ENCODE measurements around the gene GJA1.

The GJA1 gene

DNA sequence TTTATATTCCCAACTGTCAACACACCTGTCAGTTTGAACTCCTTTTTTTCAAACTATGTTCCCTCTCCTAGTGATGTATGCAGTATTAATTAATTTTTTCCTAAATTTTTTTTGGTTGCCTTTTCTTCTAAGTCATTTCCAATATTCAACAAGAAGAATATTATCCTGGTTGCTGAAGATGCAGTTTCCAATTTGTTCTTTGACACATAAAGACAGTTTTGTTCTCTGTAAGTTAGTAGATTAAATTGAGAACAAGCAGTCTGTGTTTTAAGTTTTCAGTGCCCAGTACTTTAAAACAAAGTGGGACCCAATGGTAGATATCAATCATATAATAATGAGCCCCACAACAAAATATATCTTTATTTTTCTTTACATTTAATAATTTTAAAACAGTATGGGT, 47.3 kb downstream of the GJA1 start:
- DNase-seq (ENCODE audit: low read depth): no peak

DNA sequence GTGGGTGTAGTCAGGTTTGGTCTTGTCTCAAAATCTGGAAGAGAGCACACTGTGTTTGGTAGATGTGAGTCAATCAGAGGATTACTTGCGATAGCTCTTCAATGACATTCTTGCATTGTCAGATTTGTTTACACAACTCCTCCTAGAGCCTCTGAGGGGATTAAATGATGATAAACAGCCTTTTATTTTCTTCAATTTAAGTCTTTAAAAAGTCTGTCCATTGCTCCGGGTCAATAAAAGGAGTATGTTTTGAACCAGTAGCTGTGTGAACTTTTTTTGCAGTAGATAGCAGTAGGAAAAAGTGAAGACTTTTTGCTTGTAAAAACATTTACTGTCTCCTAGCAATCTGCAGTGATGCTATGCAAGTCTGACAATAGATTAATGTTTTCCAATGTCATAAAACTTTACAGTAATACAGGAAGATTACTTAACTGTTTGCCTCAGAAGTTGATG, 49.9 kb downstream of the GJA1 start:
- no peak for DNase-seq (ENCODE audit: low read depth)

DNA sequence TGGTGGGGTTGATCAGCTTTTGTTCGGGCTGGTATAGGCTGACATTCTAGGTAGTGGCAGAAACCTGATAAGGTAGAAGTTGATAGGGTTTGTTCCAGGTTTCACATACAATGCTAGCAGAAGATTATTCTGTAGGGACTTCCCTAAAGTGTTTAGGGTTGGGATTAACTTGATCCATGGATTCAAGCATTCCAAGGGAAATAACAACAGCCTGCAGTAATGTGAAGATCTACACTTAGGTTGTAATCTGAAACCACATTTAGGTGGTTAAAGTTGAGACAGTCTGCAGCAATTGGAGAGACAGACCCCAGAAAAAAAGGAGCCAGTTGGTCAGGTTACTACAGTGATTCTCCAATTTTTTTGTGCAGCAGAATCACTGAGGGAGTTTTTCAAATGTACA, 56.1 kb downstream of the GJA1 start:
- no peak for DNase-seq (ENCODE audit: low read depth)

DNA sequence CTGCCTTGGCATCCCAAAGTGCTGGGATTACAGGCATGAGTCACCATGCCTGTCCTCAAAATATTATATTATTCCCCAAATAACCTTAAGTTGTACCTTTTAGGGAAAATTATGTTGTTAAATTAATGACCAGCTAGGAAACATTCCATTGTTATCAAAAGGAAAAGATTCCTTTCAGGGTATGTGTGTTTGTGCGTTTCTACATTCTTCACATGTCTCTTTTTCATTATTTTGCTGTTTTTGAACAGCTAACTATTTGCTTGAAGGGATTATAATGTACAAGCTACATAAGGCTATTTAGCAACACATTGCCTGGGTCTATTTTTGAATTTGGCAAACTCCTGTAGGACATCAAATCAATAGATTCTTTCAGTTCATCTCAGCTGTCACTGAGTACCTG, 57.1 kb downstream of the GJA1 start:
- DNase-seq (ENCODE audit: low read depth): no peak

DNA sequence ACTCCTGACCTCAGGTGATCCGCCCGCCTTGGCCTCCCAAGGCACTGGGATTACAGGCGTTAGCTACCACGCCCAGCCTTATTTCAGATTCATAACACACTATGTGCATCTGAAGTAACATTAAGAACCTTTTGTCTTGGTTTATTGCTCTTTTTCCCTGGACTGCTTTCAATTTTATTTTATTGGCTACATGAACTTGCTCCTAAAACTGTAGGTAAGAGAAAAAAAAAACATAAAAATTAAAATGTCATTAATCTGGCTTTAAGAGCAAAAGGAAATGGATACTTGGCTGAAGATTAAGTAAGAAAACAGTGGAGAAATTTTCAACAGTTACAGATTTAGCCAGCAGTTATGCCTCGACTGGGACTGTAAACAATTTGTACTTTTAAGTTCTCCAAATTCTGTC, 62.5 kb downstream of the GJA1 start:
- no peak for DNase-seq (ENCODE audit: low read depth)

DNA sequence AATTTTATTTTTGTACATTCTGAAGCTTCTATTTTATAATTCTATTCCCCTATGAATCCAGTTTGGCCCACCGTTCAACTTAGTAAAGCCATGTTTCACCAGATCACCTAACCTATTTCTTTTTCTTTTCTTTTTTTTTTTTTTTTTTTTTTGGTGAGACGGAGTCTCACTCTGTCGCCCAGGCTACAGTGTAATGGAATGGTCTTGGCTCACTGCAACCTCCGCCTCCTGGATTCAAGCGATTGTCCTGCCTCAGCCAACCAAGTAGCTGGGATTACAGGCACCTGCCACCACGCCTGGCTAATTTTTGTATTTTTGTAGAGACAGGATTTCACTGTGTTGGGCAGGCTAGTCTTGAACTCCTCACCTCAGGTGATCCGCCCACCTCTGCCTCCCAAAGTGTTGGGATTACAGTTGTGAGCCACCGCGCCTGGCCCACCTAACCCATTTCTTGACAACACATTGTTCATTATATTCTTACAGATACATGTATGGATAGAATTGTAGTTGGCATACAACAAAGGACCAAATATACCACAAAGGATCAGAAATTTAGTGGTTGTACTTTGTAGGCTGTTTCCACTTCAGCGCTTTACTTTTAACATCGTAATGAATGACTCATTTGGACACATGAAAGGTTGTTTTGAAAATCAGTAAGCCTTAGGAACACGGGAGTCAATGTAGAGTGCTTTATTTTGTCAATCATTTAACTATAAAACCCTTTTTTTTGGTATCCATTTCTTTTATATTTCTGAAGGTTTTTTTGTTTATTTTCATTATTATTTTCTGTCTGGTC, 63.2 kb downstream of the GJA1 start:
- DNase-seq (ENCODE audit: low read depth): no peak
